Measurements from ENCODE around the gene GRID2IP. TPM values are rescaled to one million over a fixed set of nuclear protein-coding genes. Genes with fewer than 3 reads are reported as not detected.
A peak's percentile ranks its signal among the peaks of the same experiment; 100 is the strongest.

The GRID2IP gene
- total and polyA plus RNA-seq, 2 of the 8 experiments (the other 6 are each of a cell fraction or from before 2014, with no cell fraction given), result 0.80 to 1.3 TPM

GRCh38 chr7:6497637-6497905, 53.7 kb downstream of the GRID2IP start:
- TF ChIP-seq JUND (IDR thresholded peaks at IDR 0.05; ENCODE audit: low read length) (no peak), RAD21 (IDR thresholded peaks at IDR 0.05 in 1 of 2, conservative IDR thresholded peaks at IDR 0.05 in 1 of 2; ENCODE audit: low read depth in 2 of 2, low read length in 2 of 2) (no peak), EP300 (IDR thresholded peaks at IDR 0.05; ENCODE audit: borderline replicate concordance in 1 of 2, low read depth in 2 of 2, low read length in 2 of 2) (no peak), TCF12 (IDR thresholded peaks at IDR 0.05; ENCODE audit: low read depth, low read length) (no peak), NRF1 (IDR thresholded peaks at IDR 0.05; ENCODE audit: low read depth, low read length) (no peak), SIN3A (conservative IDR thresholded peaks at IDR 0.05 in 1 of 2, IDR thresholded peaks at IDR 0.05 in 1 of 2; ENCODE audit: low read depth in 1 of 2, low read length in 2 of 2) (no peak), SIX5 (IDR thresholded peaks at IDR 0.05; ENCODE audit: low read depth, low read length) (no peak), SP1 (IDR thresholded peaks at IDR 0.05; ENCODE audit: low read depth, low read length) (no peak), TEAD4 (IDR thresholded peaks at IDR 0.05; ENCODE audit: low read depth, low read length) (no peak), NANOG (IDR thresholded peaks at IDR 0.05; ENCODE audit: insufficient read depth, low read depth, low read length, poor library complexity, severe bottlenecking) (no peak), EZH2 (IDR thresholded peaks at IDR 0.05; ENCODE audit: low read depth, low read length, severe bottlenecking) (no peak), HDAC6 (IDR thresholded peaks at IDR 0.05; ENCODE audit: low read depth, low read length) (no peak)
- Histone ChIP-seq H3K4ac (replicated peaks; ENCODE audit: insufficient read length, low read depth, low read length) (no peak overlapping the region), H4K8ac (ENCODE audit: extremely low read depth, insufficient read depth, low read length) (peak overlapping the region; percentile 21; the same call in 1 of the 2 replicates), H3K79me1 (ENCODE audit: low read depth, low read length) (no peaks in the 10 kb centered on the region), H3K4me3 (ENCODE audit: extremely low read depth in 1 of 4, insufficient read depth in 2 of 4, low read depth in 3 of 4, low read length in 4 of 4) (no peak overlapping the region), H3K14ac (ENCODE audit: insufficient read length) (no peak overlapping the region), H3K9ac (replicated peaks in 1 of 4; ENCODE audit: extremely low read depth in 1 of 4, low read depth in 3 of 4, low read length in 3 of 4) (no peak overlapping the region), H3K23ac (ENCODE audit: insufficient read length) (no peak overlapping the region), H2BK120ac (replicated peaks; ENCODE audit: low read depth, low read length) (no peak overlapping the region), H3K23me2 (ENCODE audit: low read depth, low read length) (no peaks in the 10 kb centered on the region; the same call in 1 of the 2 replicates), H2BK15ac (ENCODE audit: low read length) (no peak overlapping the region), H3K36me3 (ENCODE audit: control insufficient read depth in 2 of 4, insufficient read depth in 4 of 4, low read length in 3 of 4) (no peaks in the 10 kb centered on the region; a peak in 1 of 8 replicates), H3K79me2 (ENCODE audit: control insufficient read depth in 1 of 2, insufficient read depth in 2 of 2, low read length in 2 of 2) (peaks cover 0 to 2% of the 10 kb centered on the region in 2 experiments; a peak in 1 of 4 replicates), H3K18ac (ENCODE audit: extremely low read depth, low read length) (no peak overlapping the region), H2BK12ac (ENCODE audit: low read depth, low read length) (no peak overlapping the region), H2AFZ (ENCODE audit: low read length) (no peak overlapping the region), H4K5ac (ENCODE audit: insufficient read length, low read depth, low read length) (no peak overlapping the region), H2BK20ac (ENCODE audit: low read length) (no peak overlapping the region), H3K9me3 (ENCODE audit: insufficient read depth in 2 of 2, low read depth in 1 of 2, low read length in 1 of 2) (no peaks in the 10 kb centered on the region), H3K4me1 (replicated peaks in 1 of 4; ENCODE audit: control insufficient read depth in 3 of 4, insufficient read depth in 4 of 4, low read length in 3 of 4) (peaks cover 0 to 4% (median under 1%) of the 10 kb centered on the region in 4 experiments; a peak in 4 of 7 replicates), H3K56ac (replicated peaks; ENCODE audit: insufficient read length, low read depth, low read length) (no peak overlapping the region), H2BK5ac (ENCODE audit: low read depth, low read length) (no peak overlapping the region), H3K27me3 (replicated peaks in 1 of 4; ENCODE audit: control insufficient read depth in 3 of 4, extremely low read depth in 1 of 4, insufficient read depth in 3 of 4, low read length in 3 of 4) (peaks cover 0 to 2% (median 0%) of the 10 kb centered on the region in 4 experiments; a peak in 4 of 7 replicates), H3K27ac (ENCODE audit: low read depth, low read length) (no peak overlapping the region), H4K20me1 (replicated peaks in 1 of 2; ENCODE audit: control insufficient read depth in 1 of 2, insufficient read depth in 2 of 2, low read length in 2 of 2) (no peaks in the 10 kb centered on the region), H2AK5ac (ENCODE audit: low read depth, low read length) (no peak overlapping the region), H3K4me2 (ENCODE audit: insufficient read depth in 1 of 2, low read depth in 2 of 2, low read length in 2 of 2) (no peak overlapping the region), H4K91ac (replicated peaks; ENCODE audit: insufficient read length, low read length) (no peak overlapping the region)
- CTCF ChIA-PET (ENCODE audit: partially characterized antibody), result interaction anchor here (1.1 kb wide), 1 partner anchor 19 kb away, joined by 3 read pairs; no protein-coding TSS in a partner anchor
- DNase-seq (ENCODE audit: low read depth in 1 of 2, low spot score in 2 of 2) (no peak), FAIRE-seq (no peak)
- 91% methylated on average over 11 of the region's 14 CpGs; no CpG with 5 or more reads in 1 of the 2 experiments for WGBS, 2 experiments (ENCODE audit: extremely low coverage in 1 of 2, insufficient coverage in 1 of 2, insufficient read length in 1 of 2, insufficient replicate concordance in 2 of 2, low coverage in 1 of 2, low lambda C conversion rate in 2 of 2, missing lambda C conversion rate in 1 of 2)
- POLR2A ChIA-PET (ENCODE audit: partially characterized antibody), result interaction anchor here (1.7 kb wide), 1 partner anchor 9 kb away, joined by 6 read pairs; no protein-coding TSS in a partner anchor
